Myometrial cell (primary cell): Measurements from ENCODE around the gene CCNT2. TPM values are rescaled to one million over a fixed set of nuclear protein-coding genes. Genes with fewer than 3 reads are reported as not detected.

Experiments
- total RNA-seq: library from RNA; depleted of rRNA; stranded (reverse); fragments of >200 nt; gene quantifications from 2 replicates; pipeline ENCODE4 v1.2.3, GENCODE V29; 2015

The CCNT2 gene
- 9.0 and 10.4 TPM in 2 replicates for total RNA-seq

GRCh38 chr2:134918526-134919340 lies at the start of gene CCNT2:
Gene CCNT2 (plus strand): TSS chr2:134918822. CDS start chr2:134918855, 33 bp downstream.

Other genes starting within 250 kb of the CCNT2 start
- not detected in 2 replicates for gene TMEM163, start 199.8 kb upstream of the CCNT2 start, total RNA-seq
- not detected in 2 replicates for gene ACMSD, start 80.2 kb upstream of the CCNT2 start, total RNA-seq
- gene MAP3K19, start 128.6 kb downstream of the CCNT2 start, total RNA-seq = not detected in 2 replicates
- gene RAB3GAP1, start 133.5 kb downstream of the CCNT2 start, total RNA-seq = 32.6 and 38.1 TPM in 2 replicates